Measurements from ENCODE around the gene GOLIM4. TPM values are rescaled to one million over a fixed set of nuclear protein-coding genes. Genes with fewer than 3 reads are reported as not detected.

The GOLIM4 gene
- total RNA-seq, 1 experiment from 2014 or later: 30.0 TPM

GRCh38 chr3:168100777-168101492 lies 5.2 kb upstream of the GOLIM4 start:
- H3K27ac Mint-ChIP-seq: no peak overlapping the region
- peaks cover 23% of the 10 kb centered on the region for H3K4me1 Mint-ChIP-seq
- TF ChIP-seq ZMAT4 (CRISPR knock-in tag; IDR thresholded peaks at IDR 0.05) (no peak), ZNF671 (CRISPR knock-in tag; IDR thresholded peaks at IDR 0.05) (no peak), MYBL2 (CRISPR knock-in tag; IDR thresholded peaks at IDR 0.05) (no peak), ZNF232 (CRISPR knock-in tag; IDR thresholded peaks at IDR 0.05) (no peak), TCF7 (CRISPR knock-in tag; IDR thresholded peaks at IDR 0.05; ENCODE audit: low read depth) (no peak)
- no peaks in the 10 kb centered on the region for H3K27me3 Mint-ChIP-seq (ENCODE audit: low read depth)
- H3K9me3 Mint-ChIP-seq: peaks cover 2% of the 10 kb centered on the region; the same call in 1 of the 2 replicates
- ATAC-seq (no peak), DNase-seq (ENCODE audit: low spot score) (no peak)
- H3K36me3 Mint-ChIP-seq: no peaks in the 10 kb centered on the region
- no peak overlapping the region for H3K4me3 Mint-ChIP-seq
- ChIA-PET POLR2A (no interaction called here), CTCF (no interaction called here)

DNA sequence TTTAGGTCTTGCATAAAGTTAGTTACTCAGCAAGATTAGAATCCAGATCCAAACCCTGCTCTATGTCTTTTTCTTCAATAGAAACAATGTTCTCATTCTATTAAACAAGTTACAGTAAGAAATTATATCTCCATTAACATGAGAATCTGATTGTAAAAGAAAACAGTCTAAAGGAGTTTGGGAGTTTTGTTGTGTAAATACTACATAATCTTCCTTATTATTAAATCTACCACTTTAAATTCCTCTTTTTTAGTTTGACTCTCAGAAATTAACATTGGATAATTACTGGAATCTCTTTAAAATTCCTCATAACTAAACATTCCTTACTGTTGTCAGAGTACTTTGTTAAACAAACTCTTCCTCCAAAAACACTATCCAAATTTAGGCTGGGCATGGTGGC lies 1.7 kb upstream of the GOLIM4 start:
- H3K27ac Mint-ChIP-seq: no peak overlapping the region
- TF ChIP-seq, protein P1, sequence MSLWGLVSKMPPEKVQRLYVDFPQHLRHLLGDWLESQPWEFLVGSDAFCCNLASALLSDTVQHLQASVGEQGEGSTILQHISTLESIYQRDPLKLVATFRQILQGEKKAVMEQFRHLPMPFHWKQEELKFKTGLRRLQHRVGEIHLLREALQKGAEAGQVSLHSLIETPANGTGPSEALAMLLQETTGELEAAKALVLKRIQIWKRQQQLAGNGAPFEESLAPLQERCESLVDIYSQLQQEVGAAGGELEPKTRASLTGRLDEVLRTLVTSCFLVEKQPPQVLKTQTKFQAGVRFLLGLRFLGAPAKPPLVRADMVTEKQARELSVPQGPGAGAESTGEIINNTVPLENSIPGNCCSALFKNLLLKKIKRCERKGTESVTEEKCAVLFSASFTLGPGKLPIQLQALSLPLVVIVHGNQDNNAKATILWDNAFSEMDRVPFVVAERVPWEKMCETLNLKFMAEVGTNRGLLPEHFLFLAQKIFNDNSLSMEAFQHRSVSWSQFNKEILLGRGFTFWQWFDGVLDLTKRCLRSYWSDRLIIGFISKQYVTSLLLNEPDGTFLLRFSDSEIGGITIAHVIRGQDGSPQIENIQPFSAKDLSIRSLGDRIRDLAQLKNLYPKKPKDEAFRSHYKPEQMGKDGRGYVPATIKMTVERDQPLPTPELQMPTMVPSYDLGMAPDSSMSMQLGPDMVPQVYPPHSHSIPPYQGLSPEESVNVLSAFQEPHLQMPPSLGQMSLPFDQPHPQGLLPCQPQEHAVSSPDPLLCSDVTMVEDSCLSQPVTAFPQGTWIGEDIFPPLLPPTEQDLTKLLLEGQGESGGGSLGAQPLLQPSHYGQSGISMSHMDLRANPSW (CRISPR knock-in tag; conservative IDR thresholded peaks at IDR 0.05; ENCODE audit: low read depth): no peak
- TF ChIP-seq NFYB (CRISPR knock-in tag; conservative IDR thresholded peaks at IDR 0.05; ENCODE audit: low read depth) (no peak), EMX1 (CRISPR knock-in tag; IDR thresholded peaks at IDR 0.05) (no peak), PRDM15 (CRISPR knock-in tag; IDR thresholded peaks at IDR 0.05) (no peak), ZNF396 (CRISPR knock-in tag; IDR thresholded peaks at IDR 0.05; ENCODE audit: borderline replicate concordance) (no peak), NR1H2 (CRISPR knock-in tag; IDR thresholded peaks at IDR 0.05) (no peak), SMAD4 (CRISPR knock-in tag; IDR thresholded peaks at IDR 0.05) (no peak), IRF2 (CRISPR knock-in tag; IDR thresholded peaks at IDR 0.05; ENCODE audit: borderline replicate concordance, low read depth) (no peak), AR (CRISPR knock-in tag; IDR thresholded peaks at IDR 0.05) (no peak)
- TF ChIP-seq, protein P2, sequence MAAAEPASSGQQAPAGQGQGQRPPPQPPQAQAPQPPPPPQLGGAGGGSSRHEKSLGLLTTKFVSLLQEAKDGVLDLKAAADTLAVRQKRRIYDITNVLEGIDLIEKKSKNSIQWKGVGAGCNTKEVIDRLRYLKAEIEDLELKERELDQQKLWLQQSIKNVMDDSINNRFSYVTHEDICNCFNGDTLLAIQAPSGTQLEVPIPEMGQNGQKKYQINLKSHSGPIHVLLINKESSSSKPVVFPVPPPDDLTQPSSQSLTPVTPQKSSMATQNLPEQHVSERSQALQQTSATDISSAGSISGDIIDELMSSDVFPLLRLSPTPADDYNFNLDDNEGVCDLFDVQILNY (CRISPR knock-in tag; IDR thresholded peaks at IDR 0.05): no peak
- TF ChIP-seq, protein P3, sequence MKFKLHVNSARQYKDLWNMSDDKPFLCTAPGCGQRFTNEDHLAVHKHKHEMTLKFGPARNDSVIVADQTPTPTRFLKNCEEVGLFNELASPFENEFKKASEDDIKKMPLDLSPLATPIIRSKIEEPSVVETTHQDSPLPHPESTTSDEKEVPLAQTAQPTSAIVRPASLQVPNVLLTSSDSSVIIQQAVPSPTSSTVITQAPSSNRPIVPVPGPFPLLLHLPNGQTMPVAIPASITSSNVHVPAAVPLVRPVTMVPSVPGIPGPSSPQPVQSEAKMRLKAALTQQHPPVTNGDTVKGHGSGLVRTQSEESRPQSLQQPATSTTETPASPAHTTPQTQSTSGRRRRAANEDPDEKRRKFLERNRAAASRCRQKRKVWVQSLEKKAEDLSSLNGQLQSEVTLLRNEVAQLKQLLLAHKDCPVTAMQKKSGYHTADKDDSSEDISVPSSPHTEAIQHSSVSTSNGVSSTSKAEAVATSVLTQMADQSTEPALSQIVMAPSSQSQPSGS (CRISPR knock-in tag; IDR thresholded peaks at IDR 0.05; ENCODE audit: borderline replicate concordance, low read depth): no peak
- TF ChIP-seq, protein P4, sequence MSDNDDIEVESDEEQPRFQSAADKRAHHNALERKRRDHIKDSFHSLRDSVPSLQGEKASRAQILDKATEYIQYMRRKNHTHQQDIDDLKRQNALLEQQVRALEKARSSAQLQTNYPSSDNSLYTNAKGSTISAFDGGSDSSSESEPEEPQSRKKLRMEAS (CRISPR knock-in tag; IDR thresholded peaks at IDR 0.05): no peak
- TF ChIP-seq, protein P5, sequence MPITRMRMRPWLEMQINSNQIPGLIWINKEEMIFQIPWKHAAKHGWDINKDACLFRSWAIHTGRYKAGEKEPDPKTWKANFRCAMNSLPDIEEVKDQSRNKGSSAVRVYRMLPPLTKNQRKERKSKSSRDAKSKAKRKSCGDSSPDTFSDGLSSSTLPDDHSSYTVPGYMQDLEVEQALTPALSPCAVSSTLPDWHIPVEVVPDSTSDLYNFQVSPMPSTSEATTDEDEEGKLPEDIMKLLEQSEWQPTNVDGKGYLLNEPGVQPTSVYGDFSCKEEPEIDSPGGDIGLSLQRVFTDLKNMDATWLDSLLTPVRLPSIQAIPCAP (CRISPR knock-in tag; IDR thresholded peaks at IDR 0.05): no peak
- TF ChIP-seq, protein P6, sequence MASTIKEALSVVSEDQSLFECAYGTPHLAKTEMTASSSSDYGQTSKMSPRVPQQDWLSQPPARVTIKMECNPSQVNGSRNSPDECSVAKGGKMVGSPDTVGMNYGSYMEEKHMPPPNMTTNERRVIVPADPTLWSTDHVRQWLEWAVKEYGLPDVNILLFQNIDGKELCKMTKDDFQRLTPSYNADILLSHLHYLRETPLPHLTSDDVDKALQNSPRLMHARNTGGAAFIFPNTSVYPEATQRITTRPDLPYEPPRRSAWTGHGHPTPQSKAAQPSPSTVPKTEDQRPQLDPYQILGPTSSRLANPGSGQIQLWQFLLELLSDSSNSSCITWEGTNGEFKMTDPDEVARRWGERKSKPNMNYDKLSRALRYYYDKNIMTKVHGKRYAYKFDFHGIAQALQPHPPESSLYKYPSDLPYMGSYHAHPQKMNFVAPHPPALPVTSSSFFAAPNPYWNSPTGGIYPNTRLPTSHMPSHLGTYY (CRISPR knock-in tag; IDR thresholded peaks at IDR 0.05): no peak
- H3K27me3 Mint-ChIP-seq (ENCODE audit: low read depth): no peaks in the 10 kb centered on the region
- H3K4me1 Mint-ChIP-seq: peaks cover 39% of the 10 kb centered on the region
- no peaks in the 10 kb centered on the region for H3K36me3 Mint-ChIP-seq
- POLR2A ChIA-PET: no interaction called here
- H3K4me3 Mint-ChIP-seq: no peak overlapping the region
- DNase-seq (ENCODE audit: low spot score) (no peak), ATAC-seq (no peak)
- CTCF ChIA-PET: no interaction called here
- no peaks in the 10 kb centered on the region for H3K9me3 Mint-ChIP-seq

All from WTC11 (cell line).